Endothelial cell of umbilical vein (primary cell): Measurements from ENCODE around the gene CAPG. TPM values are rescaled to one million over a fixed set of nuclear protein-coding genes. Genes with fewer than 3 reads are reported as not detected.

ENCODE experiments used
- BruUV-seq: library from RNA; stranded (reverse); fragments of 400-500 nt; replicated peaks from 2 replicates; lab custom pipeline; 2021; lab: Mats Ljungman, UMichigan
- CTCF ChIA-PET: fragments of 300-600, 350-600 bp; sonication (Branson Sonifier 250); formaldehyde crosslinking; loops from one replicate; lab custom pipeline; 2021; ENCODE audit warnings: antibody characterized with exemption, inconsistent platforms; lab: Charles Lee
- POLR2A ChIA-PET: fragments of 300-600, 350-600 bp; sonication (Branson Sonifier 250); formaldehyde crosslinking; loops from one replicate; lab custom pipeline; 2021; ENCODE audit warnings: antibody characterized with exemption, inconsistent platforms; lab: Charles Lee
- DNase-seq: peaks from one replicate; pipeline ENCODE4 v3.0.0-alpha.2; 2011; ENCODE audit warnings: low read depth, low spot score
- FAIRE-seq: peaks from 2 replicates; lab custom pipeline; 2011; peaks lifted over from hg19 to GRCh38; lab: Jason Lieb, UNC
- H2AFZ ChIP-seq: 2 replicates; pipeline ENCODE4 v1.6.0; 2012; ENCODE audit warnings: low read depth, low read length, control low read depth, inconsistent platforms
- H3K27ac ChIP-seq: 2 replicates; pipeline ENCODE4 v1.5.1; 2011; ENCODE audit warnings: low read depth, mild to moderate bottlenecking, control low read depth, low read length, moderate library complexity; ENCODE audit not compliant: insufficient read depth
- H3K27me3 ChIP-seq, 2 experiments: 2 replicates each; pipeline versions ENCODE4 v1.6.0 to v1.6.1; 2011; ENCODE audit warnings: low read length in 2 of 2, mixed read lengths in 1 of 2; ENCODE audit not compliant: control insufficient read depth in 2 of 2, insufficient read depth in 2 of 2
- H3K36me3 ChIP-seq, 2 experiments: 2 replicates in 1 of 2; 3 replicates in 1 of 2; pipeline ENCODE4 v1.5.1; 2011; ENCODE audit warnings: low read length in 2 of 2, mild to moderate bottlenecking in 1 of 2, moderate library complexity in 1 of 2; ENCODE audit not compliant: control insufficient read depth in 2 of 2, insufficient read depth in 2 of 2; ENCODE audit errors: extremely low read depth in 1 of 2
- H3K4me1 ChIP-seq: 3 replicates; pipeline ENCODE4 v1.5.1; 2011; ENCODE audit warnings: mild to moderate bottlenecking, low read length; ENCODE audit not compliant: control insufficient read depth, insufficient read depth; ENCODE audit errors: extremely low read depth
- H3K4me2 ChIP-seq: 2 replicates; pipeline ENCODE4 v1.6.1; 2011; ENCODE audit warnings: low read length, control low read depth, mixed read lengths; ENCODE audit not compliant: insufficient read depth
- H3K4me3 ChIP-seq, 3 experiments: fragments of 200-600 bp in 1 of 3; sonication (generic), shearing (Covaris generic) in 1 of 3; replicated peaks in 1 of 3; 2 replicates each; pipeline ENCODE4 v1.5.1; 2011 to 2016; ENCODE audit warnings: control low read depth in 3 of 3, low read length in 3 of 3, mild to moderate bottlenecking in 2 of 3, inconsistent platforms in 1 of 3, low read depth in 1 of 3, moderate library complexity in 1 of 3; ENCODE audit not compliant: insufficient read depth in 1 of 3
- H3K79me2 ChIP-seq: 2 replicates; pipeline ENCODE4 v1.6.0; 2012; ENCODE audit warnings: low read length, inconsistent platforms; ENCODE audit not compliant: control insufficient read depth, insufficient read depth
- H3K9ac ChIP-seq: replicated peaks from 2 replicates; pipeline ENCODE3; 2011; ENCODE audit warnings: low read length, control low read depth; ENCODE audit not compliant: insufficient read depth; ENCODE audit errors: extremely low read depth
- H3K9me1 ChIP-seq: replicated peaks from 3 replicates; pipeline ENCODE4 v1.6.0; 2011; ENCODE audit warnings: mild to moderate bottlenecking, low read length; ENCODE audit not compliant: control insufficient read depth, insufficient read depth; ENCODE audit errors: extremely low read depth
- H3K9me3 ChIP-seq: replicated peaks from 2 replicates; pipeline ENCODE4 v1.5.1; 2012; ENCODE audit warnings: low read length, inconsistent platforms; ENCODE audit not compliant: control insufficient read depth, insufficient read depth
- H4K20me1 ChIP-seq: replicated peaks from 2 replicates; pipeline ENCODE3; 2011; ENCODE audit warnings: mild to moderate bottlenecking, low read length; ENCODE audit not compliant: control insufficient read depth, insufficient read depth; ENCODE audit errors: extremely low read depth
- EZH2 ChIP-seq: IDR thresholded peaks from 2 replicates; pipeline ENCODE4 v1.6.1; 2012; ENCODE audit warnings: borderline replicate concordance, low read depth, mild to moderate bottlenecking, moderate library complexity, low read length, inconsistent platforms; ENCODE audit not compliant: severe bottlenecking
- FOS ChIP-seq: IDR thresholded peaks from 2 replicates; pipeline ENCODE4 v1.6.1; 2011; ENCODE audit warnings: mild to moderate bottlenecking, low read length, moderate library complexity, borderline replicate concordance; ENCODE audit not compliant: insufficient read depth
- GATA2 ChIP-seq: IDR thresholded peaks from 2 replicates; pipeline ENCODE4 v1.7.0; 2011; ENCODE audit warnings: low read depth, mild to moderate bottlenecking, moderate library complexity, mixed read lengths, low read length; ENCODE audit not compliant: insufficient read length, insufficient read depth
- JUN ChIP-seq: IDR thresholded peaks from 2 replicates; pipeline ENCODE4 v1.6.1; 2011; ENCODE audit warnings: borderline replicate concordance, low read depth; ENCODE audit not compliant: insufficient read length, insufficient read depth
- MYC ChIP-seq: IDR thresholded peaks from one replicate; pipeline ENCODE4 v1.6.1; 2011; ENCODE audit warnings: mild to moderate bottlenecking, low read depth, low read length
- POLR2A ChIP-seq: IDR thresholded peaks from 2 replicates; pipeline ENCODE4 v1.6.1; 2012; ENCODE audit warnings: low read depth, mild to moderate bottlenecking, control low read depth, low read length
- POLR2AphosphoS5 ChIP-seq: IDR thresholded peaks from 2 replicates; pipeline ENCODE4 v1.6.1; 2012; ENCODE audit warnings: low read depth, mild to moderate bottlenecking, control low read depth, low read length, moderate library complexity; ENCODE audit not compliant: insufficient read depth
- dilution Hi-C: fragments of 300-500 bp; cut with MboI; formaldehyde crosslinking; loops from one replicate; pipeline ENCODE4 v1.15.0; 2019; ENCODE audit warnings: low sequenced_read_pairs; ENCODE audit not compliant: extremely low pct_ligation_motif_present
- intact Hi-C: fragments of 100-400 bp; cut with micrococcal nuclease; formaldehyde crosslinking; loops from one replicate; pipeline ENCODE4 v1.10.0; 2022
- polyA plus RNA-seq, 4 experiments: library from polyadenylated mRNA; depleted of rRNA in 3 of 4; stranded (reverse) in 3 of 4; unstranded in 1 of 4; fragments of >200 nt; gene quantifications; 2 replicates each; pipeline versions ENCODE4 v1.2.1 to v1.2.3, GENCODE V29; 2011 to 2012; ENCODE audit warnings: missing spikeins in 1 of 4
- total RNA-seq: library from RNA; stranded (reverse); gene quantifications from 2 replicates; pipeline ENCODE4 v1.2.3, GENCODE V29; 2021
- TF ChIP-seq, protein P1 (sequence below), 2 donors: IDR thresholded peaks; 1 replicate in 1 of 2; 2 replicates in 1 of 2; pipeline ENCODE4 v1.5.1; 2011; ENCODE audit warnings: low read length in 2 of 2, mild to moderate bottlenecking in 2 of 2, moderate library complexity in 2 of 2, control low read depth in 1 of 2, inconsistent platforms in 1 of 2, low read depth in 1 of 2; ENCODE audit not compliant: insufficient read depth in 1 of 2; ENCODE audit errors: extremely low read depth in 1 of 2
- TF ChIP-seq, protein P2 (sequence below): IDR thresholded peaks from 2 replicates; pipeline ENCODE4 v1.6.1; 2011; ENCODE audit not compliant: insufficient read depth, insufficient read length

Gene CAPG
- total and polyA plus RNA-seq, 2 donors (not counting 3 experiments of a cell fraction or from before 2014, with no cell fraction given) = 107 to 115 TPM

DNA sequence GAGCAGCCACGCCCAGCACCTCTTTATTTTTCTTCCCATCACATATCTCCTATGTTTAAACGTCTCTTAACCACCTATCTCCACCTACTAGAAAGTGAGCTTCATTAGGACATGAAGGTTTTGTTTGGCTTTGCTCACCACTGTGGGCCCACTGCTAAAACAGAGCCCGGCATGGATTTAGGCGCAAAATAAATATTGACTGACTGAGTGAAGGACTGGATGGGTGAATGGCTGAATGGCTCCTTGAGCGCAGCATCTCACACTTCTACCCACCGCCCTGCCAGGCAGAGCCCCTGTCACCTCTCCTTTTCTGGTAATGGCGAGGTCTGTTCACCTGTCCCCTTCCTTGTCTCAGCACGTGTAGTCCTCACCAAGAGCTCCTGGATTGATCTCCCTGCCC, 10.1 kb downstream of the CAPG start:
- ChIA-PET CTCF (interaction anchor here (1.0 to 1.7 kb wide), 2 partner anchors 17 to 152 kb away, joined by 3 to 4 read pairs; no protein-coding TSS in a partner anchor), POLR2A (interaction anchor here (0.7 kb wide), 1 partner anchor 23 kb away, joined by 6 read pairs; no protein-coding TSS in a partner anchor)
- Histone ChIP-seq H3K27me3 (no peaks in the 10 kb centered on the region), H3K36me3 (peaks cover 2% of the 10 kb centered on the region in 2 experiments), H3K4me1 (no peaks in the 10 kb centered on the region), H2AFZ (no peak overlapping the region), H3K9me1 (no peaks in the 10 kb centered on the region), H3K27ac (no peak overlapping the region), H3K79me2 (no peaks in the 10 kb centered on the region), H3K4me2 (no peak overlapping the region), H3K4me3 (no peak overlapping the region), H4K20me1 (no peaks in the 10 kb centered on the region), H3K9ac (no peak overlapping the region), H3K9me3 (no peaks in the 10 kb centered on the region)
- FAIRE-seq = no peak
- dilution Hi-C loops = no loop called here
- no TSS peak for BruUV-seq
- TF ChIP-seq FOS (no peak), POLR2A (no peak), GATA2 (no peak), JUN (no peak), EZH2 (no peak), POLR2AphosphoS5 (no peak), MYC (no peak)
- TF ChIP-seq, protein P1, sequence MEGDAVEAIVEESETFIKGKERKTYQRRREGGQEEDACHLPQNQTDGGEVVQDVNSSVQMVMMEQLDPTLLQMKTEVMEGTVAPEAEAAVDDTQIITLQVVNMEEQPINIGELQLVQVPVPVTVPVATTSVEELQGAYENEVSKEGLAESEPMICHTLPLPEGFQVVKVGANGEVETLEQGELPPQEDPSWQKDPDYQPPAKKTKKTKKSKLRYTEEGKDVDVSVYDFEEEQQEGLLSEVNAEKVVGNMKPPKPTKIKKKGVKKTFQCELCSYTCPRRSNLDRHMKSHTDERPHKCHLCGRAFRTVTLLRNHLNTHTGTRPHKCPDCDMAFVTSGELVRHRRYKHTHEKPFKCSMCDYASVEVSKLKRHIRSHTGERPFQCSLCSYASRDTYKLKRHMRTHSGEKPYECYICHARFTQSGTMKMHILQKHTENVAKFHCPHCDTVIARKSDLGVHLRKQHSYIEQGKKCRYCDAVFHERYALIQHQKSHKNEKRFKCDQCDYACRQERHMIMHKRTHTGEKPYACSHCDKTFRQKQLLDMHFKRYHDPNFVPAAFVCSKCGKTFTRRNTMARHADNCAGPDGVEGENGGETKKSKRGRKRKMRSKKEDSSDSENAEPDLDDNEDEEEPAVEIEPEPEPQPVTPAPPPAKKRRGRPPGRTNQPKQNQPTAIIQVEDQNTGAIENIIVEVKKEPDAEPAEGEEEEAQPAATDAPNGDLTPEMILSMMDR (IDR thresholded peaks at IDR 0.05; ENCODE audit: extremely low read depth in 1 of 2, insufficient read depth in 1 of 2, low read depth in 1 of 2, low read length in 2 of 2) = no peak
- TF ChIP-seq, protein P2, sequence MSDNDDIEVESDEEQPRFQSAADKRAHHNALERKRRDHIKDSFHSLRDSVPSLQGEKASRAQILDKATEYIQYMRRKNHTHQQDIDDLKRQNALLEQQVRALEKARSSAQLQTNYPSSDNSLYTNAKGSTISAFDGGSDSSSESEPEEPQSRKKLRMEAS = no peak
- DNase-seq = no peak
- intact Hi-C loops = no loop called here
